Measurements from ENCODE around the gene TBX5.

TBX5 gene

GRCh38 chr12:114415525-114415868 lies 9.6 kb upstream of the TBX5 start:
- no peak overlapping the region for H3K4me3 ChIP-seq
- no peak overlapping the region for H3K27ac ChIP-seq
- H3K9me3 ChIP-seq: no peaks in the 10 kb centered on the region
- intact Hi-C loops (cut with DNase I; ENCODE audit: low total_unique reads): no loop called here
- peaks cover 0 to 84% of the 10 kb centered on the region in 2 donors for H3K27me3 ChIP-seq
- H3K4me1 ChIP-seq: peaks cover 0 to 4% (median 1%) of the 10 kb centered on the region in 4 donors
- no peaks in the 10 kb centered on the region for H3K36me3 ChIP-seq
- DNase-seq: no peak
- TF ChIP-seq CTCF (IDR thresholded peaks at IDR 0.05): no peak

- H3K9me3 ChIP-seq: no peaks in the 10 kb centered on the region
- H3K36me3 ChIP-seq: no peaks in the 10 kb centered on the region
- H3K27me3 ChIP-seq: peaks cover 0 to 85% of the 10 kb centered on the region in 2 donors
- no peak for TF ChIP-seq CTCF (IDR thresholded peaks at IDR 0.05)
- no peak overlapping the region for H3K4me3 ChIP-seq
- H3K4me1 ChIP-seq: peaks cover 0 to 4% (median 1%) of the 10 kb centered on the region in 4 donors
- no peak for DNase-seq
- intact Hi-C loops (cut with DNase I; ENCODE audit: low total_unique reads): no loop called here
- no peak overlapping the region for H3K27ac ChIP-seq
Observed at GRCh38 chr12:114414866-114415524, 9.1 kb upstream of the TBX5 start.

GRCh38 chr12:114414031-114414865 lies 8.3 kb upstream of the TBX5 start:
- intact Hi-C loops (cut with DNase I; ENCODE audit: low total_unique reads): no loop called here
- H3K36me3 ChIP-seq: no peaks in the 10 kb centered on the region
- TF ChIP-seq CTCF (IDR thresholded peaks at IDR 0.05): no peak
- no peak overlapping the region for H3K4me3 ChIP-seq
- H3K4me1 ChIP-seq: peaks cover 0 to 7% (median 4%) of the 10 kb centered on the region in 4 donors
- H3K27ac ChIP-seq: no peak overlapping the region
- no peak for DNase-seq
- H3K9me3 ChIP-seq: no peaks in the 10 kb centered on the region
- peaks cover 0 to 86% of the 10 kb centered on the region in 2 donors for H3K27me3 ChIP-seq

- no peak for TF ChIP-seq CTCF (IDR thresholded peaks at IDR 0.05)
- Histone ChIP-seq H3K36me3 (no peaks in the 10 kb centered on the region), H3K27ac (no peak overlapping the region), H3K4me3 (no peak overlapping the region), H3K4me1 (peaks cover 0 to 17% (median 9%) of the 10 kb centered on the region in 4 donors), H3K27me3 (peaks cover 0 to 94% of the 10 kb centered on the region in 2 donors), H3K9me3 (no peaks in the 10 kb centered on the region)
- DNase-seq: no peak
- intact Hi-C loops (cut with DNase I; ENCODE audit: low total_unique reads): no loop called here
Observed at GRCh38 chr12:114412825-114413749, 7.1 kb upstream of the TBX5 start.

GRCh38 chr12:114412307-114412706 lies 6.4 kb upstream of the TBX5 start:
- DNase-seq: no peak
- H3K36me3 ChIP-seq: no peaks in the 10 kb centered on the region
- peaks cover 0 to 17% (median 9%) of the 10 kb centered on the region in 4 donors for H3K4me1 ChIP-seq
- TF ChIP-seq CTCF (IDR thresholded peaks at IDR 0.05): no peak
- no peak overlapping the region for H3K4me3 ChIP-seq
- H3K9me3 ChIP-seq: no peaks in the 10 kb centered on the region
- intact Hi-C loops (cut with DNase I; ENCODE audit: low total_unique reads): no loop called here
- no peak overlapping the region for H3K27ac ChIP-seq
- peaks cover 0 to 94% of the 10 kb centered on the region in 2 donors for H3K27me3 ChIP-seq

Measured in tibial artery (tissue), 4 donors.